Activated CD4-positive, CD25-positive, alpha-beta regulatory T cell (primary cell): Measurements from ENCODE around the gene KRT17.
A peak's percentile ranks its signal among the peaks of the same experiment; 100 is the strongest.
"Not testable (repeated sequence)": the region's sequence is repeated elsewhere in the genome, so short reads cannot be mapped to it uniquely, and the experiment has no call there.

ENCODE experiments used
- DNase-seq, 4 experiments: peaks; one replicate each; lab custom pipeline; 2025; lab: John Stamatoyannopoulos, UW

Gene KRT17

DNA sequence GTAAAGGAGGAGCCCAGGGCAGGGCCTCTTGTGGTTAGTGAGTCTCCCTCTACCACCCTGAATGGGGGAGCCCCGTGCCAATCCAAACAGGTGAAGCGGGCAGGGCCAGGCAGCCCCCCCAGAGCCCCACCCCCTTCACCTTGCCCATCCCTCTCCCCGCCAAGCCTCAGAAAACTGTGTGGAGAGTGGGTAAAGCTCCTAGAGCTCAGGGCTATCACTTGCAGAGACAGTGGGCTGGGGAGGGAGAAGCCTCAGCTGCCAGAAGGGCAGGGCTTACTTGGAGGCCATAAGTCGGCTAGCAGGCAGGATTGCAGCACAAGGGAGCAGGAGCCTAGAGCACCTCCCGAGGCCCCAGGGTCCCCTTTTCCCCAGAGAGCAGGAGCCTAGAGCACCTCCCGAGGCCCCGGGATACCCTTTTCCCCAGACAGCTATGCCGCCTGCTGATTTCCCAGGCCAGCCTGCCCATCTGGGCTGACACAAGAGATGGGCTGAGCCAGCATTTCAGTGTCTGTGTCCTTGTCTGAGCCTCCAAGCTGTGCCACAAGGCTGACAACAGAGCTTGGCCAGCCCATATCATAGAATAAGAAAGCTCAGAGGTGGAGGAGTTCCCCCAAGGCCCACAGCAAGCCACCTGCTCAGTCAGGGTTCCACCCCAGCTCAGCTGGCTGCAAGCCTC lies 30.9 kb downstream of the KRT17 start:
- no peak for DNase-seq

DNA sequence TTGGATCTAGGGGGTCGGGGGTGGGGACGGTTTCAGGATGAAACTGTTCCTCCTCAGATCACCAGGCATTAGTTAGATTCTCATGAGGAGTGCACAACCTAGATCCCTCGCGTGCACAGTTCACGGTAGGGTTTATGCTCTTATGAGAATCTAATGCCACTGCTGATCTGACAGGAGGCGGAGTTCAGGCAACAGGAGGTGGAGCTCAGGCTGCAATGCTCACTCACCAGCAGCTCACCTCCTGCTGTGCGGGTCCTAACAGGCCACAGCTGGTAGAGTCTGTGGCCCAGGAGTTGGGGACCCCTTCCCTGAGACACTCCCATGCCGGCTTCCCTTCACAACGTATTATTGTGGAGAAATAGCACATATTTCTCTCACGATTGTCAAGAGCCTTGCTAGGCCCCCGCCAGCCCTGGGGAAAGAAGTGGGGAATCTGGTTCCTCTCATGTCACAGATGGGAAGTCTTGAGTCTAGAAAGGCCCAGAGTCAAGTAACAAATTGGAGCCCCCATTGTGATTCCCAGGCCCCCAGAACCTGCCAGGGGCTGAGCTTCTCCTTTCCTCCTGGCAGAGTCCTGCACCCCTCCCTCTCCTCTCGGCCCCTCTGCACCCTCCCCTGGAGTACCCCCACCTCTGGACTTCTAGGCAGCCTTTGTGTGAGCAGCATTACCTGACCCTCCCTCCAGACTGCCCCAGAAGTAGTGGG lies 31.6 kb downstream of the KRT17 start:
- no peak for DNase-seq

DNA sequence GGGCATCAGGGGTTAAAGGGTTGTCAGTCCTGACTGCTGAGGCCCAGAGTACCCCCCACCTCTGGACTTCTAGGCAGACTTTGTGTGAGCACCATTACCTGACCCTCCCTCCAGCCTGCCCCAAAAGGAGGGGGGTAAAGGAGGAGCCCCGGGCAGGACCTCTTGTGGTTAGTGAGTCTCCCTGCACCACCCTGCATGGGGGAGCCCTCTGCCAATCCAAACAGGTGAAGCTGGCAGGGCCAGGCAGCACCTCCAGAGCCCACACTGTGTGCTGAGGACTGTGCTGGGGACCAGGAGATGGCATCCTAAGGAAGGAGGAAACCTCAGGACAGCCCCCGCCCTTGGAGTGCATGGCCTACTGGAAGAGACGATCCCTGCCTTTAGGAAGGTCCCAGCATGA lies 35.1 kb downstream of the KRT17 start:
- no peak for DNase-seq

DNA sequence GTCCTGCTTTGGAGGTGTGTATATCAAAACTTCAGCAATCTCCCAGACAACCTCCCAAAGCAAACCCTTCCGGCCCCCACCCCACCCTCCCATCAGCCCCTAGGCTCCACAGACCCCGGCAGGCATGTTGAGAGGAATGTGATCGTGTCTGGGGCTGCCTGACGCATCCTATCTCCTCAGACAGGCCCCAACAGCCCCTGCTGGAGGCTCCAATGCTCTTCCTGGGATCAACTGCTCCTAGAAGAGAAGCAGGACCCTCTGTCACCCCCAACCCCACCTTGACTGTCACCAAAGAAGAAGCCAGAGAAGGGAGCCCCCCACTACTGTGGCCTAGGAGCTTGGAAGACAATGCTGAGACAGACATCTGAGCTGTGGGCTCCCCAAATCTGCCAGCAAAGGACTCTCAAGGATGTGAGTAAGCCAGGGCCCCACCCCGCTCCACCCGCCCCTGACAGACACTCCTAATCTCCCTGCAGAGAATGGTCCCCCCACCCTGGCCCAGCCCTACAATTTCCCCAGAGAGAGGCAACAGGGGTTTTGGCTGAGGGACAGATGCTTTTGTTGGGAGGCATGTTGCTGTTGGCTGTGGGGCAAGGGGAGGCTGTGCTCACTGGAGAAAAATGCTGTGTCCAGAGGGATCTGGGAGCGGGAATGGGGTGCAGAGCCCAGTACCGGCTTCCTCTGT lies 36.1 kb downstream of the KRT17 start:
- DNase-seq: no peak

DNA sequence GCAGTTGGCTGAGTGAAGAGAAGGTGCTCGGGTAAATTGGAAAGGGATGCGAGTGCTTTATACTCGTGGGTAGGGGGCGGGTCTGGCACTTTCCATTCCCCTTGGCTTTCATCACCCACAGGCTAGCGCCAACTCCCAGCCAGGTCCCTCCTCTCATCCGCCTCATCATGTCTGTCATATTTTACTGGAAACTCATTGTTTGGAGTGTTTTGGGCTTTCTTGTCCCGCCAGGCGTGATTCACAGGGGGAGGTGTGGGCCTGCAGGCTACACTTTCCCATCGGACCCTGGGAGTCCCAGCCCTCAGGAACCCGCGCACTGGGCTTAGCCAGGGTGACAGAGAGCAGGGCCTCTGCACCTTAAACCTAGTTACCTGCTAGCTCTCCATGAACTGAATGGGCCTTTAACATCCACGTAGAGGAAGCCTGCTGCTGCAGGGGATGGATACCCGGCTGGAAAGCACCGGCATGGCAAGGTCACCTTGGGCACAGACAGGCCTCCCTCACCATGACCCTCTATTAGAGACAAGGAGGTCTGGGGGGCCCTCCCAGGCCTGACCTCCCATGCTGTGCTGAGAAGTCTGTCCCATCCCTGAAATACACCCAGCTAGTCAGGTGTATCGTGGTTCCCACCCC lies 37.4 kb downstream of the KRT17 start, which contains the start of gene KRT14:
Gene KRT14 (minus strand): TSS at position 33 of the 633 bp plus-strand sequence. CDS start 61 bp downstream, outside the sequence.
- no peak for DNase-seq

DNA sequence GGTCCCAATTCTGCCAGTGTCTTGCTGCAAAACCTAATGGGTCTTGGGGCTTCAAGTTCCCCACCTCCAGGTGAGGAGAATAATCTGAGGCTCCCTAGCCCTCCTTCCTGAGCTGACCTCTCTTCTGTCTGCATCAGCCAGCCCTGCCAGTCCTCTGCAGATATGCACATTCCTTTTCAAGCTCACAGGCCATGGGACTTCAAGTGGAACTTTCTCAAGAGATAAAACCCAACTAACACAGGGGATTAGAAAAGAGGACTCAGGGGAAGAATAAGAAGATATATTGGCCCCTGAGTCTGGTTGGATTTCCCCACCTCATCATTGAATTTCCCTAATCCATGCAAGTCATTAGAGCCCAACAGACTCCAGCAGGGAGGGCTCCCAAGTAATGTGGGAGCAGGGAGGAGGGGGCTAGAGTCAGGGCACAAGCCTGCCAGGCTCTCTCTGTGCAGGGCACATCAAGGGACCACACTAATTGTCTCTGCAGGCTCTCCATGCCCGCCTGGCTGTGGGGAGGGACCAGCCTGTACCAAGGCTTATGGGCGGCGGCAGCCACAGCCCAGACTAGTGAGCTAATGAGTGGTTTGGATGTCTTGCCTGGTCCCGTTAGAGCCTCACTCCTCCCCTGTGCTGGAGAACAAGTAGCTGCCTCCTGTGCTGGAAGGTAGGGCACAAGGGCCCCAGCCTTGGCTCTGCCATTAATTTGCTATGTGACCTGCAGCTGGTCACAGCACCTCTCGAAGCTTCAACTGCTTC lies 38.9 kb downstream of the KRT17 start:
- no peak for DNase-seq

DNA sequence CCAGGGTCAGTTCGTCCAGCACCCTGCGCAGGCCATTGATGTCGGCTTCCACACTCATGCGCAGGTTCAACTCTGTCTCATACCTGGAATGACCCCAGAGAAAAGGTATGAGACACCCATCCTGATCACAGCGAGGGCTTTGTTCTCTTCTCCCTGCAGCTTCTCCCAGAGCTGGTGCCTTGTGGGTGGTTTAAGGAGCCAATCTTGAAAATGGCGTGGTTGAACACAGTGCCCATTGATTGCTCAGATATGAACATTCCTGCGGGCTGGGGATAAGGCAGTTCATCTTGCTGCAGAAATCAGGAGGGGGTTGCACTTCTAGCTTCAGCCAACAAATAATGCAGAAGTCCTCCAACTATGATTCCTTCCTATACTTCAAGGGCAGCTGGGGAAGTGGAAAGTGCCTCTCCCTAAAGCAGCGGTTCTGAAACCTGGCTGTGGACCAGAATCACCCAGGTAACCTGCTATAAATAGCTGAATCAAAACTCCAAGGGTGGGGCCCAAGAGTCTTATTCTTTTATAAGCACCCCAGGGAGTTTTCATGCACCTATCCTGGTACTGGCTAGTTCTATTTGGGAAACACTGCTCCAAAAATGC lies 39.9 kb downstream of the KRT17 start:
- not testable (repeated sequence) for DNase-seq

DNA sequence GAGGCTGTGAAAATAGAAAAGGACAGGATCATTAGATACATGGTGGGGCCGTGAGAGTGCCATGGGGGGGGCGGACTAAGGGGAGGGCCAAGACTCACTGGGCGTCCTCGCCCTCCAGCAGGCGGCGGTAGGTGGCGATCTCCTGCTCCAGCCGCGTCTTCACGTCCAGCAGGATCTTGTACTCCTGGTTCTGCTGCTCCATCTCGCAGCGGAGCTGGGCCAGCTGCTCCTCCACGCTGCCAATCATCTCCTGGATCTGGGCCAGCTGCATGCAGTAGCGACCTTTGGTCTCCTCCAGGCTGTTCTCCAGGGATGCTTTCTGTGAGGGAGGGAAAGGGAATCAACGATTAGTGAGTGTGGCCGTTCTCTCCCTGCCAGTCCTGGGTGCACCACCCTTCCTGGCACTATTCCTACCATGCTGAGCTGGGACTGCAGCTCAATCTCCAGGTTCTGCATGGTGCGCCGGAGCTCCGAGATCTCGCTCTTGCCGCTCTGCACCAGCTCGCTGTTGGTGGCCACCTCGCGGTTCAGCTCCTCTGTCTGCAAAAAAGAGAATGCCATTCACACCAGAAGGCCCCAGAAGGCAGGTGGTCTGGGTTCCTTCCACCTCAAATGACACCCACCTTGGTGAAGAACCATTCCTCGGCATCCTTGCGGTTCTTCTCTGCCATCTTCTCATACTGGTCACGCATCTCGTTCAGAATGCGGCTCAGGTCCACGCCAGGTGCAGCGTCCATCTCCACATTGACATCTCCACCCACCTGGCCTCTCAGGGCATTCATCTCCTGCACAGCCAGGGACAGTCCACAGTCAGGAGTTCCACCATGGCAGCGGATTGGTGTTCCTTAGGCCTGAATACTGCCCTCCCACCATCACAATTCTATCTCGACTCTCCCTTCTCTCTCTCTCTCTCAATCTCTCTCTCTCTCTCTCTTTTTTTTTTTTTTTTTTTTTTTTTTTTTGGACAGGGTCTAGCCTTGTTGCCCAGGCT lies 40.9 kb downstream of the KRT17 start:
- DNase-seq: no peak

DNA sequence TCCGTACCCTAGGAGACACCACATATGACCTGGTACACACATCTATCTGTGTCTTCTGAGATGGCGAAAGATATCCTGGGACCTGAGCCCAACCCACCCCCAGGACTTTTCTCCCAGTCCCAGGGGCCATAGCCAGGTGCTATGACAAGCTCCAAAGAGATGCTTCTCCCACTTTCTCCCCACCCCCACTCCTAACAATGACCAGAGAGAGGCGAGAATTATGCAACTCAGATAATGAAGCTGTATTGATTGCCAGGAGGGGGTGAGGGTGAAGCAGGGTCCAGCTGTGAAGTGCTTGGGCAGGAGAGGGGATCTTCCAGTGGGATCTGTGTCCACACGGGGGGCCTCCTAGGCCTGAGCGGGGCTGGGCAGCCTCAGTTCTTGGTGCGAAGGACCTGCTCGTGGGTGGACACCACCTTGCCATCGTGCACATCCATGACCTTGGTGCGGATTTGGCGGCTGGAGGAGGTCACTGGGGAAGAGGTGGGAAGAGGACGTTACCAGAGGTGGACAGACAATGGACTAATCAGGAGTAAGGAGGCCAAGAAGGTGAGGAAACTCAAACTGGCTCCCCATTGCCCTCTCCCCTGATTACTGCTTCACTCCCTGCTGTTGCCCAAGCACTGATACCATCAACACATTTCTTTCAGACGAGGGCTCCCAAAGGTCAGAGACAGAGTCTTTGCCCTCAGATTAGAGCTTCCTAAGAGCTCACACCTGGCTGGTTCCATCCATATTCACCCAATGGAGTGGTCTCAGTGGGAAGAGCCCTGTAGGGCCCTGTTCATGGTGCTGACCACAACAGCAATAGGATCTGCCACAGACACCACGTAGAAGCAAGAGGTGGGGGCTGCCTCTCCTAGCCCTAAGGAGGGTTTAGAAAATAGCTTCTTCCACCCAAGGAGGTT lies 42.1 kb downstream of the KRT17 start:
- not testable (repeated sequence) for DNase-seq

DNA sequence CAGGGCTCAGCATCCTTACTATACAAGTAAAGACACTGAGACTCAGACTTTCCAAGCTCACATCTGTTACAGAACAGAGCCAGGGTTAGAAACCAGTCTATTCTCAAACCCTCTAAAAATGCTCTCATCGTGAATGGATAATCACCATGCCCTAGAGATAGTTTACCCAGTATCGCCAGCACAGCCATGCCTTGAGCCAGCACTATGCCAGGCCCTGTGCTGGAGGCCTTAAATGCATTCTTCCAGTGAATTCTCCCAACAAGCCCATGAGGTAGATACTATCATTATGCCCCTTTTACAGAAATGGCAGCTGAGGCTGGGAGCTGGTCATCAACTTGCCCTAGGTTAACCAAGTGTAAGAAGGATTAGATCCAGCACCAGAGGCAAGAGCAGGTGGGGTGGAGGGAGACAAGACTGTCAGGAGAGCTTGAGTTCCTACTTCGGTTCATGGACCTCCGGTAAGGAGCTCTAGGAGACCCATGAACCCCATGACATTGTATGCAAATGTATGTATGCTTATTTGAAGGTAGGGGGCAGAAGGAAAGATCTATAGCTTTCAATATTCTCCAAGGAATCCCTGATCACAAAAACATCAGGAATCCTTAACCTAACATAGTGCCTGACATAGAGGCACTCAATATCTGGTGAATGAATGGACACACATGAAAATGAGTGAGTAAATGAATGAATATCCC lies 42.9 kb downstream of the KRT17 start:
- no peak for DNase-seq

DNA sequence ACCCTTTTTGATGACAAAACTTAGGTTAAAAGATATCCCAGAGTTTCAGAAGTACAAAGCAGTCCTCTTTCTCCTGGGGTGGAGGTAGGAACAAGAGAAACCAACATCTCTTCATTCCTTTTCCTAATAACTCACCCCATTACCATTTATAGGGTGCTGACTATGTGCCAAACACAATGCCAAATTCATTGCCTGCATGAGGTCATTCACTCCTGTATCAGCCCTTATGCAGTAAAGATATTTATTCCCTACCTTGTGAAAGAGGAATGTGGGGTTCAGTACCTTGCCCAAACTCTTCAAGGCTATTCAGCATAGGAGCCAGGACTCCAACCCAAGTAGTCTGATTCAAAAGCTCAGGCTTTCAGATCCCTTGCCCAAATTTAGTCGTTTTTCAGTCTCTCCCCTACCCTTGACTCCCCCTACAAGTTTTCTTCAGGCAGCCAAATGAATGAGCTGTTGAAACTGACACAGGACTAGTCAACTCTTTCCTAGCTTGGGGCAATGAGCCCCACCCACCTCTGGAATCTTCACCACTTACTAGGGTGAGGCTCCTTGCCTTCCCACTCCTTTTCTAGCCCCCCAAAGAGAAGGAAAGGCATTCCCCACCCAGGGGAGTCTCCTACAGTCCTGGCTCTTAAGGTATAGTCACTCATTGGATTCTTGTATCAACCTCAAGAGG lies 43.5 kb downstream of the KRT17 start:
- DNase-seq: no peak

DNA sequence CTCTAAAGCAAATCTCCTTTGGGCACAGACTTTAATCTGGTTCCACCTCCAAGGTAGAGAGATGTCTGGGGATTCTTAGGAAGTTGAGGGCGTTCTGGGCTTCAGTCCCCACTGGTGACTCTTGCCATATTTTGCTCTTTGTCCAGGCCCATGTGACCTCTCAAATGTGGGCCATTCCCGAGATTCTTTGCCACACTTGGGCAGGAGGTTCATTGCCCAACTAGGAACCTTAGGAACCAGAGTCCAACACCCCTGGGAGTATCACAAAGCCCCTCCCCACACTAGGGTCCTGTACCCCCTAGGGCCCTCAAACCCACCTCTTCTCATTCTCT lies 44.2 kb downstream of the KRT17 start:
- no peak for DNase-seq

DNA sequence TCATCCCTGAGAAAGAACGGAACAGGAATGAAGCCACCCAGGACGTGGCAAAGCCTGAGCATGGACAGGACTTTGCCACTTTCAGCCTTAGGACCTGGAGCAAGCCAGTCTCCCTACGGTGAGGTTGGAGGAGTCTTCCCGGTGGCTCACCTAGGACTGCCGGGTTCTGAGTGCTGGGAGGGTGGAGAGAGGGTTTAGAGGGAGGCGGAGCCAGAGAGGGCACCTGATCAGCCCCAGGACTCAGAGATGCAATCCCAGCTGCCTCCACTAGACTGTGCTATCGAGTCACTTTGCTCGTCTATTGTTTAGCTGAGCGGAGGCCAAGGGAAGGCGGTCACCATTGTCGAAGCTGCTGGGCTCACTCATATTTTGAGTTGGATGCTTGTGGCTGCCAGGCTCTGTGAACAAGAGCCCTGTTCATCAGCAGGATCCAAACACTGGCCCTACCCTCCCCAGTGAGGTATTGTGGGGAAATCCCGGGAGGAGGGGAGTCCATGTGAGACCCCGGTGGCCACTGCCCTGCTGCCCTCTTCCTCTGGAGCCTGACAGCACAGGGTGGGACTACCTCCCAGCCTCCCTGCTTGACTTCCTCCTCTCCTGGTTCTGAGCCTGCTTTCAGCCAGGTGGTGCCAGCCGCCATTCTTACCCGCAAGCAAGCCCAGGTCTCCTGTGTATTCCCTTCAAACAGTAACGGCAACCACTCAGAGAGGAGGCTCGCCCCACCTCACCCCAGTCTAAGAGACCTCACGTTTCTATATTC lies 44.7 kb downstream of the KRT17 start:
- DNase-seq: peak in 3 of 4 experiments; percentile 6 to 35 (median 21)

DNA sequence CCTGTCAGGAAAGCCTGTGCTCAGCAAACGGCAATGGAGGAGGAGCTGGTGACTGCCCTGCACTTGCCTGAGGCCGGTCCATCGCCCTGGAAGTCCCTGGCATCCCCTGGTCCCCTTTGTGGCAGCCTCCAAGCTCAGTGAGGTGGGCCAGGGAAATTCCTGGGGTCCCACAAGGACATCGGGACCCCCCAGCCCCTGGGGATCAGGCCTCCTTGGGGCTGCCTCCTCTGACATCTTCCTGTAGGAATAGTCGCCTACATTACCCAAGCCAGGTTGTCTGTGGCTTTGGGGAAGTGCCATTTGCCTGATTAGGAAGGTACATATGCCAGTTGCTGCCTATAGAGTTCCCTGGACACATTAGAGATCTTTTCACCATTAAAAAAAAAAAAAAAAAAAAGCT lies 45.4 kb downstream of the KRT17 start:
- DNase-seq: no peak

DNA sequence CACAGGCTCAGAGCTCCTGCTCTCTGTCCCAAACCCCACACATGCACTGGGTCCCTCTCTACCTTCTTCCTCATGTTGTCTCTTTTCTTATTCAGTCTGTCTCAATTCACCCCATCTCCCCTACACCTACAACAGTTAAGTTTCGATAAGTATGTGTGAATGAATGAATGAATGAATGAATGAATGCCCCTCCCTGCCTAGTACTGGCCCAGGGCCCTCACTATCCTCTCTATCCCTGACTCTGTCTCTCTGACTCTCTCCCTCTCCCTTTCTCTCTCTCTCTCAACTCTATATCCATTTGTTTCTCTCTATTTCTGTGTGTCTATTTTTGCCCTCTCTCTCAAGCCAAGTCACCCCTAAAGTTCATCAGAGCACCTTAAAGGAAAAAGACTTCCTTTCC lies 45.8 kb downstream of the KRT17 start:
- no peak for DNase-seq

DNA sequence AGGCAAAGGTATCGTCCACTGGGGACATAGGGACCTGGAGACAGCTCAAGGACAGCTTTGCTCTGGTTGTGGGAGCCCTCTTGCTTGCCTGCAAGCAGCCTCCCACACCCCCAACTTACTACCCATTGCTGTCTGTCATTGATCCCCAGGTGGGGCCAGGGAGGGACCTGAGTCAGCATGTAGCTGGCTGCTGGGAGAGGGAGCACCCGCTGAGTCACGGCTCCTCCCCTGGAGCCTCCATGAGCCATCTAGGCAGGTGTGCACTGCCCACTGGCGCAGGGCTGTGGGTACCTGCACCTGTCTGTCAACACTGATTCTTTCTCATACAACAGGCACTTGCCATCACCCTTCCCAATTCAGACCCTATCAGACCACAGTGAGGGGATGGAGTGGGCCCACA lies 47.6 kb downstream of the KRT17 start:
- not testable (repeated sequence) for DNase-seq

DNA sequence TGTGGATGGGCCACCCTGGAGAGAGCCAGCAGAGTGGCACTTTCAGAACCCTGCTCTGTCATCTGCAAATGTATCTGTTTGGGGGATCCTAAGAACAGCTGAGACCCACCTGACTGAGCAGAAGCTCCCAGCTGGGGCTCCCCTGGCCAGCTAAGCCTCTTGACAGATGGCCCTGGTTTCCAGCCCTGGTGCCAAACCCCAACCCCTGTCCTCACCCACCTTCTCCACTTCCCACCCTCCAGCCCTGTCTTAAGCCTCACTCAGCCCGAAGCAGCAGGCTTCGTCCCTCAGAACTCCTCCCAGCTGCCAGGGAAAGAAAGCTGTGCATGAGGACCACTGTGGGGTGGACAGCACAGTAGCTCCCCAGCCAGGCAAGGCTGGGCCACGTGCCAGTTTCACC lies 49.0 kb downstream of the KRT17 start:
- no peak for DNase-seq
